GM18907 (cell line): Measurements from ENCODE around the gene NAP1L1.

Source experiments
- ATAC-seq: cut with Tn5 transposase; IDR thresholded peaks from one replicate; pipeline ENCODE4 v1.9.1; 2021; ENCODE audit warnings: mild to moderate bottlenecking, moderate library complexity; ENCODE audit not compliant: unreplicated experiment

Gene NAP1L1

GRCh38 chr12:76084863-76085519 is 506 bp upstream of the NAP1L1 start:
- ATAC-seq, result peak; percentile 69

GRCh38 chr12:76083246-76083903 is 1.1 kb downstream of the NAP1L1 start:
- ATAC-seq, result no peak

GRCh38 chr12:76081909-76082308 is 2.6 kb downstream of the NAP1L1 start:
- ATAC-seq, result no peak

GRCh38 chr12:76080729-76081415 is 3.6 kb downstream of the NAP1L1 start:
- ATAC-seq, result no peak

- ATAC-seq, result no peak
Observed at GRCh38 chr12:76080017-76080728, 4.3 kb downstream of the NAP1L1 start.

- no peak for ATAC-seq
Observed at GRCh38 chr12:76078748-76079147, 5.7 kb downstream of the NAP1L1 start.

- ATAC-seq, result no peak
Observed at GRCh38 chr12:76075448-76075847, 9.0 kb downstream of the NAP1L1 start.

- peak; percentile 62 for ATAC-seq
Observed at GRCh38 chr12:76074701-76075336, 9.7 kb downstream of the NAP1L1 start.

GRCh38 chr12:76073561-76073960 is 10.9 kb downstream of the NAP1L1 start:
- ATAC-seq, result no peak

- ATAC-seq, result no peak
Observed at GRCh38 chr12:76072568-76072967, 11.9 kb downstream of the NAP1L1 start.

- no peak for ATAC-seq
Observed at GRCh38 chr12:76069339-76069738, 15.1 kb downstream of the NAP1L1 start.

GRCh38 chr12:76065917-76066316 is 18.6 kb downstream of the NAP1L1 start:
- no peak for ATAC-seq

GRCh38 chr12:76064904-76065303 is 19.6 kb downstream of the NAP1L1 start:
- no peak for ATAC-seq

- no peak for ATAC-seq
Observed at GRCh38 chr12:76060111-76060510, 24.4 kb downstream of the NAP1L1 start.

- no peak for ATAC-seq
Observed at GRCh38 chr12:76057326-76057725, 27.2 kb downstream of the NAP1L1 start.

GRCh38 chr12:76055393-76055792 is 29.1 kb downstream of the NAP1L1 start:
- ATAC-seq, result no peak

- ATAC-seq, result no peak
Observed at GRCh38 chr12:76049575-76050251, 34.8 kb downstream of the NAP1L1 start.

GRCh38 chr12:76047742-76048141 is 36.7 kb downstream of the NAP1L1 start:
- ATAC-seq, result no peak

GRCh38 chr12:76047060-76047459 is 37.4 kb downstream of the NAP1L1 start:
- ATAC-seq, result no peak

- no peak for ATAC-seq
Observed at GRCh38 chr12:76043377-76043776, 41.1 kb downstream of the NAP1L1 start.
